Stimulated activated memory B cell treated with anti-CD40 and anti-IgM and Interleukin-4, amounts not matched to agents 10 μg/mL and 1 μg/mL and 100 μg/mL, for 72 hours (primary cell): ENCODE results near the gene DUSP6.
A peak's percentile ranks its signal among the peaks of the same experiment; 100 is the strongest.

ENCODE experiments used
- ATAC-seq: fragments of 150-1000 bp; cut with Tn5 transposase; 2 replicates; pipeline ENCODE4 v1.10.0; 2021
- H3K27ac Mint-ChIP-seq: one replicate; pipeline ENCODE4 v1.8.0; 2022; ENCODE audit warnings: mild to moderate bottlenecking, mixed read lengths
- H3K27me3 Mint-ChIP-seq: one replicate; pipeline ENCODE4 v1.8.0; 2022; ENCODE audit warnings: mixed read lengths
- H3K36me3 Mint-ChIP-seq: one replicate; pipeline ENCODE4 v1.8.0; 2022; ENCODE audit warnings: mixed read lengths
- H3K4me1 Mint-ChIP-seq: one replicate; pipeline ENCODE4 v1.8.0; 2022; ENCODE audit warnings: mixed read lengths
- H3K4me3 Mint-ChIP-seq: one replicate; pipeline ENCODE4 v1.8.0; 2022; ENCODE audit warnings: mild to moderate bottlenecking, moderate library complexity, mixed read lengths
- H3K9me3 Mint-ChIP-seq: one replicate; pipeline ENCODE4 v1.8.0; 2022; ENCODE audit warnings: mixed read lengths

DUSP6 gene

GRCh38 chr12:89383235-89384049 is 31.1 kb upstream of the DUSP6 start:
- H3K4me3 Mint-ChIP-seq, result no peak overlapping the region

GRCh38 chr12:89382328-89382727 is 30.0 kb upstream of the DUSP6 start:
- no peak overlapping the region for H3K27ac Mint-ChIP-seq
- no peaks in the 10 kb centered on the region for H3K9me3 Mint-ChIP-seq
- no peak overlapping the region for H3K4me3 Mint-ChIP-seq
- H3K36me3 Mint-ChIP-seq, result peaks cover 6% of the 10 kb centered on the region
- no peaks in the 10 kb centered on the region for H3K4me1 Mint-ChIP-seq
- H3K27me3 Mint-ChIP-seq, result peaks cover 5% of the 10 kb centered on the region
- no peak for ATAC-seq

More at GRCh38 chr12:89383235-89384049, 31.1 kb upstream of the DUSP6 start:
- Mint-ChIP-seq H3K27me3 (peaks cover 5% of the 10 kb centered on the region), H3K36me3 (no peaks in the 10 kb centered on the region), H3K27ac (no peak overlapping the region), H3K9me3 (no peaks in the 10 kb centered on the region), H3K4me1 (no peaks in the 10 kb centered on the region)
- no peak for ATAC-seq

- Mint-ChIP-seq H3K4me3 (no peak overlapping the region), H3K4me1 (no peaks in the 10 kb centered on the region)
Observed at GRCh38 chr12:89379839-89380467, 27.7 kb upstream of the DUSP6 start.

GRCh38 chr12:89379148-89379838 is 27.0 kb upstream of the DUSP6 start:
- no peaks in the 10 kb centered on the region for H3K4me1 Mint-ChIP-seq
- no peaks in the 10 kb centered on the region for H3K9me3 Mint-ChIP-seq
- H3K36me3 Mint-ChIP-seq, result peaks cover 6% of the 10 kb centered on the region
- peaks cover 5% of the 10 kb centered on the region for H3K27me3 Mint-ChIP-seq
- H3K4me3 Mint-ChIP-seq, result no peak overlapping the region
- no peak overlapping the region for H3K27ac Mint-ChIP-seq
- ATAC-seq, result no peak

More at GRCh38 chr12:89379839-89380467, 27.7 kb upstream of the DUSP6 start:
- peaks cover 6% of the 10 kb centered on the region for H3K36me3 Mint-ChIP-seq
- ATAC-seq, result no peak
- H3K27me3 Mint-ChIP-seq, result peaks cover 5% of the 10 kb centered on the region
- no peak overlapping the region for H3K27ac Mint-ChIP-seq
- H3K9me3 Mint-ChIP-seq, result no peaks in the 10 kb centered on the region

GRCh38 chr12:89376844-89377243 is 24.5 kb upstream of the DUSP6 start:
- no peaks in the 10 kb centered on the region for H3K9me3 Mint-ChIP-seq
- H3K27me3 Mint-ChIP-seq, result no peaks in the 10 kb centered on the region
- peaks cover 6% of the 10 kb centered on the region for H3K36me3 Mint-ChIP-seq
- no peak for ATAC-seq
- H3K4me3 Mint-ChIP-seq, result no peak overlapping the region
- H3K27ac Mint-ChIP-seq, result no peak overlapping the region
- H3K4me1 Mint-ChIP-seq, result peaks cover 4% of the 10 kb centered on the region

- Mint-ChIP-seq H3K4me1 (peaks cover 4% of the 10 kb centered on the region), H3K4me3 (no peak overlapping the region), H3K9me3 (no peaks in the 10 kb centered on the region), H3K27me3 (no peaks in the 10 kb centered on the region), H3K27ac (no peak overlapping the region), H3K36me3 (peaks cover 6% of the 10 kb centered on the region)
- ATAC-seq, result no peak
Observed at GRCh38 chr12:89376202-89376529, 23.9 kb upstream of the DUSP6 start.

- Mint-ChIP-seq H3K36me3 (peaks cover 6% of the 10 kb centered on the region), H3K27ac (no peak overlapping the region), H3K27me3 (no peaks in the 10 kb centered on the region), H3K9me3 (no peaks in the 10 kb centered on the region), H3K4me3 (no peak overlapping the region), H3K4me1 (peaks cover 4% of the 10 kb centered on the region)
- ATAC-seq, result no peak
Observed at GRCh38 chr12:89373763-89374572, 21.7 kb upstream of the DUSP6 start.

- no peak for ATAC-seq
- H3K9me3 Mint-ChIP-seq, result no peaks in the 10 kb centered on the region
- H3K36me3 Mint-ChIP-seq, result peaks cover 2% of the 10 kb centered on the region
- peak overlapping the region; percentile 7 for H3K27ac Mint-ChIP-seq
- H3K27me3 Mint-ChIP-seq, result no peaks in the 10 kb centered on the region
- no peak overlapping the region for H3K4me3 Mint-ChIP-seq
- peaks cover 4% of the 10 kb centered on the region for H3K4me1 Mint-ChIP-seq
Observed at GRCh38 chr12:89372584-89373370, 20.5 kb upstream of the DUSP6 start.

- H3K27ac Mint-ChIP-seq, result no peak overlapping the region
- no peak overlapping the region for H3K4me3 Mint-ChIP-seq
- H3K9me3 Mint-ChIP-seq, result no peaks in the 10 kb centered on the region
- H3K27me3 Mint-ChIP-seq, result no peaks in the 10 kb centered on the region
- no peak for ATAC-seq
- no peaks in the 10 kb centered on the region for H3K36me3 Mint-ChIP-seq
- peaks cover 4% of the 10 kb centered on the region for H3K4me1 Mint-ChIP-seq
Observed at GRCh38 chr12:89370850-89371249, 18.5 kb upstream of the DUSP6 start.

GRCh38 chr12:89370421-89370831 is 18.1 kb upstream of the DUSP6 start:
- ATAC-seq, result no peak
- Mint-ChIP-seq H3K4me3 (no peak overlapping the region), H3K36me3 (no peaks in the 10 kb centered on the region), H3K27me3 (no peaks in the 10 kb centered on the region), H3K27ac (no peak overlapping the region), H3K9me3 (no peaks in the 10 kb centered on the region), H3K4me1 (peaks cover 4% of the 10 kb centered on the region)

- no peaks in the 10 kb centered on the region for H3K36me3 Mint-ChIP-seq
- H3K4me3 Mint-ChIP-seq, result no peak overlapping the region
- H3K9me3 Mint-ChIP-seq, result no peaks in the 10 kb centered on the region
- no peaks in the 10 kb centered on the region for H3K27me3 Mint-ChIP-seq
- no peak for ATAC-seq
- no peak overlapping the region for H3K27ac Mint-ChIP-seq
- H3K4me1 Mint-ChIP-seq, result peaks cover 4% of the 10 kb centered on the region
Observed at GRCh38 chr12:89369166-89369565, 16.9 kb upstream of the DUSP6 start.

GRCh38 chr12:89368391-89368790 is 16.1 kb upstream of the DUSP6 start:
- Mint-ChIP-seq H3K9me3 (no peaks in the 10 kb centered on the region), H3K27me3 (no peaks in the 10 kb centered on the region), H3K4me3 (no peak overlapping the region), H3K27ac (no peak overlapping the region), H3K36me3 (no peaks in the 10 kb centered on the region), H3K4me1 (peaks cover 4% of the 10 kb centered on the region)
- no peak for ATAC-seq

- H3K9me3 Mint-ChIP-seq, result no peaks in the 10 kb centered on the region
- ATAC-seq, result no peak
- H3K27ac Mint-ChIP-seq, result no peak overlapping the region
- H3K27me3 Mint-ChIP-seq, result no peaks in the 10 kb centered on the region
- H3K36me3 Mint-ChIP-seq, result no peaks in the 10 kb centered on the region
- H3K4me3 Mint-ChIP-seq, result no peak overlapping the region
- no peaks in the 10 kb centered on the region for H3K4me1 Mint-ChIP-seq
Observed at GRCh38 chr12:89366676-89367364, 14.5 kb upstream of the DUSP6 start.

- ATAC-seq, result no peak
- Mint-ChIP-seq H3K27me3 (no peaks in the 10 kb centered on the region), H3K27ac (no peak overlapping the region), H3K9me3 (no peaks in the 10 kb centered on the region), H3K4me3 (no peak overlapping the region), H3K36me3 (no peaks in the 10 kb centered on the region), H3K4me1 (no peaks in the 10 kb centered on the region)
Observed at GRCh38 chr12:89364631-89365030, 12.3 kb upstream of the DUSP6 start.
